RWPE1 (cell line): ENCODE results near the gene GRB10.

ENCODE experiments used
- CTCF ChIA-PET: fragments of 350-600 bp; sonication (Branson Sonifier 250); formaldehyde crosslinking; extraction: SDS; loops from one replicate; lab custom pipeline; 2021; lab: Yijun Ruan, JAX
- POLR2A ChIA-PET: fragments of 400-600 bp; formaldehyde crosslinking; extraction: SDS; loops from one replicate; lab custom pipeline; 2020; ENCODE audit warnings: antibody characterized with exemption; ENCODE audit not compliant: low non-redundant PET; lab: Yijun Ruan, JAX
- DNase-seq: peaks from one replicate; pipeline ENCODE4 v3.0.0; 2012; ENCODE audit warnings: low spot score
- H3K27ac ChIP-seq: fragments of 450-650 bp; 2 replicates; pipeline ENCODE4 v1.5.1; 2017
- CTCF ChIP-seq: fragments of 450-650 bp; conservative IDR thresholded peaks from 2 replicates; pipeline ENCODE4 v1.5.1; 2017; ENCODE audit warnings: low read depth, mild to moderate bottlenecking

Gene GRB10

GRCh38 chr7:50824882-50825281, 42.2 kb upstream of the GRB10 start:
- POLR2A ChIA-PET, result no interaction called here
- no peak overlapping the region for H3K27ac ChIP-seq
- no peak for DNase-seq
- TF ChIP-seq CTCF, result no peak
- CTCF ChIA-PET, result no interaction called here

- H3K27ac ChIP-seq, result no peak overlapping the region
- CTCF ChIA-PET, result no interaction called here
- no peak for DNase-seq
- POLR2A ChIA-PET, result no interaction called here
- TF ChIP-seq CTCF, result no peak
These were observed 40.0 kb upstream of the GRB10 start for GRCh38 chr7:50822706-50823105.

GRCh38 chr7:50822110-50822509, 39.4 kb upstream of the GRB10 start:
- TF ChIP-seq CTCF, result no peak
- ChIA-PET CTCF (interaction anchor here (0.6 kb wide), 1 partner anchor 19 kb away, joined by 3 read pairs; no protein-coding TSS in a partner anchor), POLR2A (no interaction called here)
- H3K27ac ChIP-seq, result no peak overlapping the region
- no peak for DNase-seq

GRCh38 chr7:50821457-50822008, 38.8 kb upstream of the GRB10 start:
- TF ChIP-seq CTCF, result no peak
- CTCF ChIA-PET, result interaction anchor here (0.6 kb wide), 1 partner anchor 20 kb away, joined by 3 read pairs; no protein-coding TSS in a partner anchor
- POLR2A ChIA-PET, result no interaction called here
- no peak for DNase-seq
- H3K27ac ChIP-seq, result no peak overlapping the region

- DNase-seq, result no peak
- no peak overlapping the region for H3K27ac ChIP-seq
- ChIA-PET CTCF (no interaction called here), POLR2A (no interaction called here)
- no peak for TF ChIP-seq CTCF
These were observed 35.6 kb upstream of the GRB10 start for GRCh38 chr7:50818324-50818723.

- no peak overlapping the region for H3K27ac ChIP-seq
- no peak for TF ChIP-seq CTCF
- DNase-seq, result no peak
- ChIA-PET POLR2A (no interaction called here), CTCF (no interaction called here)
These were observed 34.9 kb upstream of the GRB10 start for GRCh38 chr7:50817561-50817960.
